Esophagus (tissue), 2 donors: Measurements from ENCODE around the gene OPTC. TPM values are rescaled to one million over a fixed set of nuclear protein-coding genes. Genes with fewer than 3 reads are reported as not detected.

Experiments used
- H3K27ac ChIP-seq, 2 donors: one replicate each; pipeline ENCODE4 v1.5.1; 2013; ENCODE audit warnings: low read depth in 2 of 2, mild to moderate bottlenecking in 2 of 2, inconsistent platforms in 1 of 2, low read length in 1 of 2, moderate library complexity in 1 of 2
- H3K27me3 ChIP-seq, 2 donors: one replicate each; pipeline ENCODE4 v1.6.1; 2013; ENCODE audit warnings: low read length in 2 of 2, control low read depth in 1 of 2, mild to moderate bottlenecking in 1 of 2; ENCODE audit not compliant: insufficient read depth in 2 of 2, control insufficient read depth in 1 of 2
- H3K36me3 ChIP-seq, 2 donors: one replicate each; pipeline ENCODE4 v1.6.1; 2013; ENCODE audit warnings: low read length in 1 of 2; ENCODE audit not compliant: control insufficient read depth in 2 of 2, insufficient read depth in 2 of 2
- H3K4me1 ChIP-seq, 2 donors: one replicate each; pipeline ENCODE4 v1.6.1; 2013; ENCODE audit warnings: low read length in 1 of 2; ENCODE audit not compliant: control insufficient read depth in 2 of 2, insufficient read depth in 2 of 2
- H3K4me3 ChIP-seq, 2 donors: one replicate each; pipeline ENCODE4 v1.5.1; 2013; ENCODE audit warnings: low read length in 2 of 2, mild to moderate bottlenecking in 2 of 2, low read depth in 1 of 2, moderate library complexity in 1 of 2
- H3K9me3 ChIP-seq, 2 donors: one replicate each; pipeline ENCODE4 v1.6.1; 2013; ENCODE audit warnings: mild to moderate bottlenecking in 2 of 2, low read depth in 1 of 2, low read length in 1 of 2, moderate library complexity in 1 of 2; ENCODE audit not compliant: control insufficient read depth in 2 of 2, insufficient read depth in 1 of 2
- WGBS, 2 donors: extraction: QIAGEN DNeasy Blood & Tissue Kit; methylation state at CpG; one replicate each; pipeline ENCODE4 v1.1.7; 2013; 5-methylcytosine and 5-hydroxymethylcytosine counted together
- polyA plus RNA-seq, 2 donors: library from polyadenylated mRNA; stranded (reverse); fragments of 200-250 nt; gene quantifications; one replicate each; pipeline ENCODE4 v1.2.3, GENCODE V29; 2013
- donor health status: healthy with polysubstance abuse.
- donor health status: Bipolar disorder and iron deficiency.

The OPTC gene
- polyA plus RNA-seq, 2 donors: not detected

DNA sequence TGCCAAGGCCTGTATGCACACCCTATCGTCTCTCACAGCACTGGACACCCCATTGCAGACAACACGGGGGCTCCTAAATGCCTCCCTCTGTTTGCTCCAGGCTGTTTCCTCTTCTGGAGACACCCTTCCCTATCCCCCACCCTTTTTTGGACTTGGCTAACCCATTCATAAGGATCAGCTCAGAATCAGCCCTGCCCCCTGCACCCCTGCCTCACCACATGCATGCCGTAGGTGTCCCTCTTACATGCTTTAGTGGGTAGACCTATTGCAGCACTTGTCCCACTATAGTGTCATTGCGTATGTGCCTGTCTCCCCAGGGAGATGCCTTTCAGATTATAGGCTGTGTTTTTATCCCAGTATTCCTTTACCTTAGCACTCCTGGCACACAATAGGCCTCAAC, 30.9 kb downstream of the OPTC start:
- no peaks in the 10 kb centered on the region for H3K36me3 ChIP-seq
- no peaks in the 10 kb centered on the region for H3K27me3 ChIP-seq
- no peaks in the 10 kb centered on the region for H3K9me3 ChIP-seq
- H3K27ac ChIP-seq: no peak overlapping the region
- peaks cover 2 to 7% of the 10 kb centered on the region in 2 donors for H3K4me1 ChIP-seq
- no peak overlapping the region for H3K4me3 ChIP-seq
- WGBS, 2 donors: 88 to 89% methylated on average over 4 of the region's 4 CpGs

DNA sequence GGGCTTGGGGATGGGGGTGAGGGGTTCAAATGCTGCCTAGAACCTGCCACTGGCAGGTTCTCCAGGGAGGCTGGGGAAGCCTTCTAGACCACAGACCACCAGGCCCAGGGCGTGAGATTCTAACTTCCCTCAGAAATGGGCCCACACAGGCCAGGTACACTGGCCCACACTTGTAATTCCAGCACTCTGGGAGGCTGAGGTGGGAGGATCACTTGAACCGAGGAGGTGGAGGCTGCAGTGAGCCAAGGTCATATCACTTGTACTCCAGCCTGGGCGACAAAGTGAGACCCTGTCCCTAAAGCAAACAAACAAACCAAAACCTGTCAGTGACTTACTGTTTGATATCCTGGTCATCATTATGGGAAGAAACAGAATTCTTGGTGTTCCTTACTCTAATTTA, 31.7 kb downstream of the OPTC start:
- Histone ChIP-seq H3K27ac (no peak overlapping the region), H3K4me1 (peaks cover 2 to 5% of the 10 kb centered on the region in 2 donors), H3K9me3 (no peaks in the 10 kb centered on the region), H3K27me3 (no peaks in the 10 kb centered on the region), H3K36me3 (no peaks in the 10 kb centered on the region), H3K4me3 (no peak overlapping the region)
- 85 to 92% methylated on average over 3 of the region's 3 CpGs for WGBS, 2 donors

DNA sequence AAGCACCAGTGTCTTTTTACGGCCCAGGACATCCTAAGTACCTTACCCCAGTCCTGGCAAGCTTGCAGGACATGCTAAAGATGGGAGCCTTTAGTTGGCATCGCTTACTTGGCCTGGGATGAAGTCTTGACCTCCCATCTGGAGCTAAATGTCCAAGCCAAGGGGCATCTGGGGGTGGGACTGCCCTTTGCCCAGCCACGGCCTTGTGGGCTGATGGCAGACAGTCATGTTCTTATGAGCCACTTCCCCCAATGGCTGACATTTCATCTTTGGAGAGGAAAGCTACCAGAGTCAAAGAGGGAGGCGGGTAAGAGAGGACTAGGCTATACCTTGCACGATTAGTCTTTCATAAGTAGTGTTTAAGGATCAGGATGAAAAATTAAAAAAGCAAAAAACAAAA, 32.2 kb downstream of the OPTC start:
- no peak overlapping the region for H3K4me3 ChIP-seq
- WGBS, 2 donors: 77 to 82% methylated on average over 5 of the region's 5 CpGs
- no peaks in the 10 kb centered on the region for H3K9me3 ChIP-seq
- H3K4me1 ChIP-seq: peaks cover 2 to 5% of the 10 kb centered on the region in 2 donors
- no peak overlapping the region for H3K27ac ChIP-seq
- H3K36me3 ChIP-seq: no peaks in the 10 kb centered on the region
- no peaks in the 10 kb centered on the region for H3K27me3 ChIP-seq

DNA sequence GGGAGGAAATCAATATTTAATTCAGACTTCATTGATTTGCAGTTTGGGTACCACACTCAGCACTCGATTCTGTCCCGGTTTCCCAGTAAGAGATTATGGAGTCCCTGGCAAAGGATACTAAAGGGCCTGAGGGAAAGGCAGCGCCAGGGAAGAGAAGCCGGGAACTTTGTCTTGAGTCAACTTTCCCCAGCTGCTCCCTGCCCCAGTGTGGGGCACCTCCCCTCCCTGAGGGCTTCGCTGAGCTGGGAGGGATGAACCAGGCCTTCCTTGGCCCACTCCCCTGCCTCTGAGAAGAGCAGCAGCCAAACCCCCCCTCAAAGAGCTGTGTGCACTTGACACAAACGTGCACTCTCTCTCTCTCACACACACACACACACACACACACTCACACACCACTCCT, 32.6 kb downstream of the OPTC start:
- H3K27me3 ChIP-seq: no peaks in the 10 kb centered on the region
- no peaks in the 10 kb centered on the region for H3K9me3 ChIP-seq
- H3K4me3 ChIP-seq: no peak overlapping the region
- WGBS, 2 donors: 30 to 50% methylated on average over 6 of the region's 6 CpGs
- H3K4me1 ChIP-seq: peaks cover 2 to 5% of the 10 kb centered on the region in 2 donors
- H3K27ac ChIP-seq: peak overlapping the region in 1 of 2 donors; percentile 18
- H3K36me3 ChIP-seq: no peaks in the 10 kb centered on the region

DNA sequence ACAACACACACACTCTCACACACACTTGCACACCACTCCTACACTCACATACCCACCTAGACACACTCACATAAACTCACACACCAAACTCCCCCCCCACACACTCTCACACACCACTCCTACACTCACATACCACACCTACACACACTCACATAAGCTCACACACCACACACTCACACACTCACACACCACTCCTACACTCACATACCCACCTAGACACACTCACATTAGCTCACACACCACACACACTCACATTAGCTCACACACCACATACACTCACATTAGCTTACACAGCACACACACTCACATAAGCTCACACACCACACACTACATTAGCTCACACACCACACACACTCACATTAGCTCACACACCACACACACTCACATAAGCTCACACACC, 33.1 kb downstream of the OPTC start:
- peak overlapping the region in 1 of 2 donors; percentile 18 for H3K27ac ChIP-seq
- H3K4me3 ChIP-seq: no peak overlapping the region
- peaks cover 2 to 5% of the 10 kb centered on the region in 2 donors for H3K4me1 ChIP-seq
- no peaks in the 10 kb centered on the region for H3K27me3 ChIP-seq
- H3K36me3 ChIP-seq: no peaks in the 10 kb centered on the region
- H3K9me3 ChIP-seq: no peaks in the 10 kb centered on the region

DNA sequence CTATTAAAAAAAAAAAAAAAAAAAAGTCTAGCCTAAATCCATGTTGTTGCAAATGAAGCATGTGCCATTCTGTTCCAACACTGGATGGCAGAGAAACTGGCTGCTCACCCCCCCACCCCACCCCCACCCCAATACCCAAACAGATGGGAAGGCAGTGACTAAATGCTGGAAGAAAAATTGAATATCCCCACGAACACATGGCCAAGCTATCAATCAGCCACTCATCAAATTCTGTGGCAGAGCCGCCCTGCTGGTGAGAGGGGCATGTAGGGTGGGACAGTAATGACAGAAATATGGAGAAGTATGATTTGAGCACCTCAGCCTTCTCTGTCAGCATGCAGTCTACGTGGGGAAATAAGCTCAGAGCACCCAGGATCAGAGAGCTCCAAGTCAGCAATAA, 34.1 kb downstream of the OPTC start:
- WGBS, 2 donors: 90 to 93% methylated on average over 3 of the region's 3 CpGs
- Histone ChIP-seq H3K4me3 (no peak overlapping the region), H3K27ac (no peak overlapping the region), H3K27me3 (no peaks in the 10 kb centered on the region), H3K9me3 (no peaks in the 10 kb centered on the region), H3K36me3 (no peaks in the 10 kb centered on the region), H3K4me1 (peaks cover 2 to 5% of the 10 kb centered on the region in 2 donors)

DNA sequence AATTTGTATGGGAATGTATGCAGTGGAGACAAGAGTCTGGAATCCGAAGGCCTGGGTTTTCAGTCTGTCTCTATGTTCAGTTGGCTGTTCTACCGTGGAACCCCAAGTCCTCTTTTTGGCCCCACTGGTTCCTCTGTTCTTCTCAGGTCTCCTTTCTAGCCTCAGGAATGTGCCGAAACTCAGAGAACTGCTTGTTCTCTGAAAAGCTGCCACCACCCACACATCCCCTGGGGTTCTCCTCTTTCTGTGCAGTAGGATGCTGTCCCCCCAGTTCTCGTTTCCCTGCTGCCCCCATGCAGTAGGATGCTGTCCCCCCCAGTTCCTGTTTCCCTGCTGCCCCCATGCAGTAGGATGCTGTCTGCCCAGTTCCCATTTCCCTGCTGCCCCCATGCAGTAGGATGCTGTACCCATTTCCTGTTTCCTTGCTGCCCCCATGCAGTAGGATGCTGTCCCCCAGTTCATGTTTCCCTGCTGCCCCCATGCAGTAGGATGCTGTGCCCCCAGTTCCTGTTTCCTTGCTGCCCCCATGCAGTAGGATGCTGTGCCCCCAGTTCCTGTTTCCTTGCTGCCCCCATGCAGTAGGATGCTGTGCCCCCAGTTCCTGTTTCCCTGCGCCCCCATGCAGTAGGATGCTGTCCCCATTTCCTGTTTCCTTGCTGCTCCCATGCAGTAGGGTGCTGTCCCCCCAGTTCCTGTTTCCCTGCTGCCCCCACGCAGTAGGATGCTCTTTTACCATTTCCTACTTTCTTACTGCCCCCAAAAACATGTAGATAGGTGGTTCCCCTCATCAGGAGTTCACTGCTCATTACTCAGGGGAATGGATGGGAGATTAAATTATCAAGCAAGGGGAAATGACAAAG, 35.3 kb downstream of the OPTC start:
- Histone ChIP-seq H3K9me3 (no peaks in the 10 kb centered on the region), H3K27me3 (no peaks in the 10 kb centered on the region), H3K36me3 (no peaks in the 10 kb centered on the region), H3K27ac (no peak overlapping the region), H3K4me3 (no peak overlapping the region), H3K4me1 (peaks cover 2 to 5% of the 10 kb centered on the region in 2 donors)
- WGBS, 2 donors: 78 to 80% methylated on average over 6 of the region's 6 CpGs

DNA sequence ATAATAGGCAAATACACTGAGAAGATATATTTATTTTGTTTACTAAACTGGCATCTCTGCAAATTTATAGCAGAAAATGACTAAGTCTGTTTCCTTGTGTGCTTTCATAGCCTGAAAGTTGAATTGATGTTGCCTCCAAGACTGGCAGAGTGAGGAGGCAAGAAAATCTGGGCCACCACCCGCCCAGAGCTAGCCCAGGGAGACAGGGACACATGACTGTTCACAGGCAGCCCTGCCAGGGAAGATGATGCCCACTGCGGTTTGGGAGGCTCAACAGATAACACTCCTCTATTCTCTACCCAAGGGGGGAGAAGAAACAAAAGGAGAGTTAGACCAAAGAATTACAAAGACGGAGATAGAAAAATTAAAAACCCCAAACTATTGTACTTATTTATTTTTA, 37.1 kb downstream of the OPTC start:
- Histone ChIP-seq H3K36me3 (no peaks in the 10 kb centered on the region), H3K27ac (no peak overlapping the region), H3K27me3 (no peaks in the 10 kb centered on the region), H3K4me3 (no peak overlapping the region), H3K4me1 (peaks cover 0 to 5% of the 10 kb centered on the region in 2 donors), H3K9me3 (no peaks in the 10 kb centered on the region)
- 90 to 91% methylated on average over 3 of the region's 3 CpGs for WGBS, 2 donors

DNA sequence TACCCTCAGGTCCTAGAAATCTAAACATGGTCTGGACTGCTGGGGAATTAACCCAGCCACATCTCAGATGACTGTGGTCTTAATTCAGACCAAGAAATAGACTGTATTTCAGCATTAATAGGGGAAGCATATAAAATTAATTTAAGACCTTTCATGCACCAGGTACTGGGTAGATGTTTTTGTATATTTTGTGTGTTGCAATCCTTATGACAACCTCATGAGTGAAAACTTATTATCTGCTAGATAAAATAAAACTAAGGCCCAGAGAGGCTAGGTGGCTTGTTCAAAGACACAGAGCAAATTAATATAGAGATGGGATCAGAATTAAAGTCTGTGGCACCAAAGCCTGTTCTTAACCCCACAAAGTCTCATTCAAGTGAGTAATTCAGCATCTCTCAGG, 40.1 kb downstream of the OPTC start:
- no peaks in the 10 kb centered on the region for H3K36me3 ChIP-seq
- no peaks in the 10 kb centered on the region for H3K27me3 ChIP-seq
- peak overlapping the region; percentile 49 to 75 for H3K27ac ChIP-seq
- no peaks in the 10 kb centered on the region for H3K4me1 ChIP-seq
- H3K4me3 ChIP-seq: no peak overlapping the region
- H3K9me3 ChIP-seq: no peaks in the 10 kb centered on the region

DNA sequence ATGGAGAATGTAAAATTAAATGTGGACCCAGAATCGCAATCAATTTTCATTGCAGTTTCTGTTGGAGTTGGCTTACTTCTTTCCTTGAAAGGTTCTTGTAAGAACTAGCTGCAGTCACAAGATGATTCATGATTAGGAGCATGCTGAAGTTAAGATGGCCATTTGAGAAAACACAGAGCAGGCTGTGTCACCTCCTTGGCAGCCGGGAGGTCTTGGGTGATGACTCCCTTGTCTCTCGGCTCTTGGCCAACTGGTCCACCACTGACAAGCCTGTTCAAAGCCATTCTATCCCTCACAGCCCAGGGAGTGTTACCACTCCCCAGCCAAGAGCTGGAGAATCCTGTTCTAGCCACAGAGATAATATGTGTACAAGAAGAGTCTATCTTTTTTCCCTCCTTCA, 40.6 kb downstream of the OPTC start:
- H3K36me3 ChIP-seq: no peaks in the 10 kb centered on the region
- WGBS, 2 donors: 31 to 55% methylated on average over 3 of the region's 3 CpGs
- no peak overlapping the region for H3K4me3 ChIP-seq
- peak overlapping the region; percentile 64 to 75 for H3K27ac ChIP-seq
- H3K4me1 ChIP-seq: no peaks in the 10 kb centered on the region
- no peaks in the 10 kb centered on the region for H3K27me3 ChIP-seq
- H3K9me3 ChIP-seq: no peaks in the 10 kb centered on the region
